Ramos (cell line): ENCODE measurements around the gene TFDP1.

Source experiments
- in situ Hi-C: fragments of 300-500 bp; cut with MboI; formaldehyde crosslinking; loops from one replicate; pipeline ENCODE4 v1.14.3; 2022; ENCODE audit warnings: low sequenced_read_pairs; ENCODE audit not compliant: unreplicated experiment

The TFDP1 gene

GRCh38 chr13:113584205-113584869 lies at the start of gene TFDP1:
Gene TFDP1, plus strand, starts transcription at chr13:113584753. Its CDS starts 1,085 bp downstream, at chr13:113585838.
- in situ Hi-C loops = no loop called here

GRCh38 chr13:113535381-113535781 lies 49.2 kb upstream of the TFDP1 start:
- in situ Hi-C loops = no loop called here

GRCh38 chr13:113536461-113537110 lies 48.0 kb upstream of the TFDP1 start:
- in situ Hi-C loops = no loop called here

GRCh38 chr13:113537205-113537604 lies 47.3 kb upstream of the TFDP1 start:
- in situ Hi-C loops = no loop called here

- in situ Hi-C loops = no loop called here
These were observed 46.5 kb upstream of the TFDP1 start for GRCh38 chr13:113537909-113538688.

GRCh38 chr13:113538689-113539058 lies 45.9 kb upstream of the TFDP1 start:
- in situ Hi-C loops = no loop called here

GRCh38 chr13:113539176-113539575 lies 45.4 kb upstream of the TFDP1 start:
- in situ Hi-C loops = no loop called here

GRCh38 chr13:113539822-113540221 lies 44.7 kb upstream of the TFDP1 start:
- in situ Hi-C loops = no loop called here

- in situ Hi-C loops = no loop called here
These were observed 44.0 kb upstream of the TFDP1 start for GRCh38 chr13:113540523-113540922.

GRCh38 chr13:113542751-113543424 lies 41.7 kb upstream of the TFDP1 start:
- in situ Hi-C loops = no loop called here

- in situ Hi-C loops = no loop called here
These were observed 40.3 kb upstream of the TFDP1 start for GRCh38 chr13:113544071-113544891.

- in situ Hi-C loops = no loop called here
These were observed 39.7 kb upstream of the TFDP1 start for GRCh38 chr13:113544896-113545295.

GRCh38 chr13:113545455-113545930 lies 39.1 kb upstream of the TFDP1 start:
- in situ Hi-C loops = no loop called here

- in situ Hi-C loops = no loop called here
These were observed 38.5 kb upstream of the TFDP1 start for GRCh38 chr13:113545931-113546516.

- in situ Hi-C loops = no loop called here
These were observed 37.8 kb upstream of the TFDP1 start for GRCh38 chr13:113546571-113547237.

GRCh38 chr13:113547238-113547971 lies 37.1 kb upstream of the TFDP1 start:
- in situ Hi-C loops = no loop called here

GRCh38 chr13:113548171-113548641 lies 36.3 kb upstream of the TFDP1 start:
- in situ Hi-C loops = no loop called here
